DMS53 treated with DMSO at 0.1 percent for 48 hours (cell line): ENCODE data around the gene GABRG3.

ENCODE experiments used
- DNase-seq: peaks from one replicate; lab custom pipeline; 2025; ENCODE audit not compliant: unreplicated experiment; lab: John Stamatoyannopoulos, UW

GABRG3 gene

GRCh38 chr15:27094235-27094634, 123.3 kb downstream of the GABRG3 start:
- no peak for DNase-seq

GRCh38 chr15:27095886-27096624, 125.1 kb downstream of the GABRG3 start:
- DNase-seq: no peak

GRCh38 chr15:27097506-27097905, 126.5 kb downstream of the GABRG3 start:
- DNase-seq: no peak

- no peak for DNase-seq
Measured at GRCh38 chr15:27101982-27102381, 131.0 kb downstream of the GABRG3 start.

GRCh38 chr15:27111323-27111722, 140.3 kb downstream of the GABRG3 start:
- DNase-seq: no peak

GRCh38 chr15:27114473-27114872, 143.5 kb downstream of the GABRG3 start:
- no peak for DNase-seq

- no peak for DNase-seq
Measured at GRCh38 chr15:27119695-27120266, 148.8 kb downstream of the GABRG3 start.

- no peak for DNase-seq
Measured at GRCh38 chr15:27121672-27122071, 150.7 kb downstream of the GABRG3 start.

GRCh38 chr15:27123291-27123690, 152.3 kb downstream of the GABRG3 start:
- no peak for DNase-seq

GRCh38 chr15:27123808-27124207, 152.8 kb downstream of the GABRG3 start:
- no peak for DNase-seq

GRCh38 chr15:27124287-27124871, 153.4 kb downstream of the GABRG3 start:
- DNase-seq: no peak

- DNase-seq: no peak
Measured at GRCh38 chr15:27125185-27125584, 154.2 kb downstream of the GABRG3 start.

- no peak for DNase-seq
Measured at GRCh38 chr15:27126449-27126848, 155.5 kb downstream of the GABRG3 start.

- no peak for DNase-seq
Measured at GRCh38 chr15:27127815-27128570, 157.0 kb downstream of the GABRG3 start.

GRCh38 chr15:27133249-27133648, 162.3 kb downstream of the GABRG3 start:
- no peak for DNase-seq

GRCh38 chr15:27134481-27134880, 163.5 kb downstream of the GABRG3 start:
- DNase-seq: no peak

GRCh38 chr15:27135151-27135550, 164.2 kb downstream of the GABRG3 start:
- DNase-seq: no peak

GRCh38 chr15:27137127-27137526, 166.1 kb downstream of the GABRG3 start:
- DNase-seq: no peak

- no peak for DNase-seq
Measured at GRCh38 chr15:27165590-27165989, 194.6 kb downstream of the GABRG3 start.

- no peak for DNase-seq
Measured at GRCh38 chr15:27166917-27167316, 195.9 kb downstream of the GABRG3 start.

GRCh38 chr15:27167738-27168137, 196.8 kb downstream of the GABRG3 start:
- DNase-seq: no peak

GRCh38 chr15:27170851-27171250, 199.9 kb downstream of the GABRG3 start:
- DNase-seq: no peak
